Mammary epithelial cell (primary cell): ENCODE measurements around the gene BRCA2.

Source experiments
- CTCF ChIP-seq, 2 donors: IDR thresholded peaks in 1 of 2; conservative IDR thresholded peaks in 1 of 2; 2 replicates each; pipeline ENCODE4 v1.5.1; 2011 to 2012; ENCODE audit warnings: inconsistent platforms in 2 of 2, low read length in 2 of 2, mild to moderate bottlenecking in 2 of 2, control low read depth in 1 of 2, low read depth in 1 of 2; ENCODE audit not compliant: insufficient read depth in 1 of 2; ENCODE audit errors: extremely low read depth in 1 of 2
- EZH2 ChIP-seq: IDR thresholded peaks from 2 replicates; pipeline ENCODE4 v1.6.1; 2012; ENCODE audit warnings: low read length, inconsistent platforms, borderline replicate concordance

GRCh38 chr13:32370805-32371204, 55.5 kb downstream of the BRCA2 start:
- TF ChIP-seq CTCF (conservative IDR thresholded peaks at IDR 0.05 in 1 of 2, IDR thresholded peaks at IDR 0.05 in 1 of 2; ENCODE audit: extremely low read depth in 1 of 2, insufficient read depth in 1 of 2, low read depth in 1 of 2, low read length in 2 of 2) = no peak
- TF ChIP-seq EZH2 = no peak
